ENCODE measurements around the gene CPVL.

The CPVL gene

DNA sequence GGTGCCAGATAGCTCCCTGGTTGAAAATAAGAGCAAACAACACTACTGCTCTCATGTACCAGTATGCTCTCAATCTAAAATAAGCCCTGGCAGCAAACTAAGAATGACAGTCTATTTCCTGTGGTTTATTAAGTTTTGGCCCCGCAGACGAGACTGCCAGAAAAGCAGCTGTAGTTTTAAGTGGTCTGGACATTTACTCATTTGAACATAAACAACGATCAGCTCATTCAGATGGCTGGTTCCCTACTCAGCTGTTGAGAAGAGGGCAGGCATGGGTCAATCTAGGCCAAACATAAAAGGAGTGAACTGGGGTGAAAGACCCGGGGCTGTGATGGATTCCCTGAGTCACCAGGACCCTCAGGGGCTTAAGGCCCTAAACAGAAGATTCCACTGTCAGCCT lies 192.7 kb downstream of the CPVL start:
- Histone ChIP-seq H3K4me3 (ENCODE audit: low read length) (no peak overlapping the region), H3K9me3 (ENCODE audit: insufficient read depth, low read depth, low read length) (no peaks in the 10 kb centered on the region), H3K27me3 (ENCODE audit: insufficient read depth, low read length) (peaks cover 38% of the 10 kb centered on the region), H3K9ac (ENCODE audit: low read depth, low read length) (no peak overlapping the region), H3K36me3 (ENCODE audit: insufficient read depth, low read length) (no peaks in the 10 kb centered on the region), H3K27ac (ENCODE audit: low read depth, low read length) (no peak overlapping the region), H3K4me1 (ENCODE audit: insufficient read depth, low read length) (peaks cover 12% of the 10 kb centered on the region; the same call in 1 of the 2 replicates)
- 83% methylated on average over 4 of the region's 4 CpGs for WGBS

Data from HUES64 (cell line).